Spinal cord (tissue), 10 donors: Measurements from ENCODE around the gene CYTH3. TPM values are rescaled to one million over a fixed set of nuclear protein-coding genes. Genes with fewer than 3 reads are reported as not detected.
"Not testable (repeated sequence)": the region's sequence is repeated elsewhere in the genome, so short reads cannot be mapped to it uniquely, and the experiment has no call there.

ENCODE experiments used
- DNase-seq, 6 donors: peaks; one replicate each; pipeline versions ENCODE4 v3.0.0 to v3.0.0-alpha.2; 2013 to 2015; ENCODE audit warnings: low spot score in 6 of 6, low read depth in 4 of 6
- H3K27ac ChIP-seq: one replicate; pipeline ENCODE4 v1.5.1; 2013; ENCODE audit warnings: low read depth, low read length, control low read depth
- H3K27me3 ChIP-seq: one replicate; pipeline ENCODE4 v1.6.1; 2013; ENCODE audit warnings: low read length; ENCODE audit not compliant: control insufficient read depth, insufficient read depth
- H3K36me3 ChIP-seq: one replicate; pipeline ENCODE4 v1.6.1; 2013; ENCODE audit warnings: low read length; ENCODE audit not compliant: control insufficient read depth, insufficient read depth
- H3K4me1 ChIP-seq: one replicate; pipeline ENCODE4 v1.6.1; 2013; ENCODE audit warnings: low read length; ENCODE audit not compliant: control insufficient read depth, insufficient read depth
- H3K4me3 ChIP-seq: one replicate; pipeline ENCODE4 v1.5.1; 2013; ENCODE audit warnings: low read depth, low read length, control low read depth
- H3K9me3 ChIP-seq: one replicate; pipeline ENCODE4 v1.6.1; 2013; ENCODE audit warnings: low read length; ENCODE audit not compliant: control insufficient read depth, insufficient read depth
- WGBS: methylation state at CpG from one replicate; pipeline ENCODE4 v1.1.5; 2013; ENCODE audit warnings: missing lambda C conversion rate; ENCODE audit not compliant: insufficient coverage; 5-methylcytosine and 5-hydroxymethylcytosine counted together
- polyA plus RNA-seq, 2 donors: library from polyadenylated mRNA; unstranded; fragments of 120-200 nt; gene quantifications; one replicate each; pipeline ENCODE4 v1.2.1, GENCODE V29; 2013; ENCODE audit not compliant: insufficient read length in 2 of 2
- total RNA-seq, 2 donors: library from RNA; depleted of rRNA in 1 of 2; stranded (reverse); fragments of 120-200 nt in 1 of 2; fragments of >200 nt in 1 of 2; gene quantifications; one replicate each; pipeline versions ENCODE4 v1.2.3 to v1.2.4, GENCODE V29; 2013 to 2014
- donor health status: healthy.

CYTH3 gene
- total and polyA plus RNA-seq, 4 donors: 24.8 to 41.9 (median 31.3) TPM

DNA sequence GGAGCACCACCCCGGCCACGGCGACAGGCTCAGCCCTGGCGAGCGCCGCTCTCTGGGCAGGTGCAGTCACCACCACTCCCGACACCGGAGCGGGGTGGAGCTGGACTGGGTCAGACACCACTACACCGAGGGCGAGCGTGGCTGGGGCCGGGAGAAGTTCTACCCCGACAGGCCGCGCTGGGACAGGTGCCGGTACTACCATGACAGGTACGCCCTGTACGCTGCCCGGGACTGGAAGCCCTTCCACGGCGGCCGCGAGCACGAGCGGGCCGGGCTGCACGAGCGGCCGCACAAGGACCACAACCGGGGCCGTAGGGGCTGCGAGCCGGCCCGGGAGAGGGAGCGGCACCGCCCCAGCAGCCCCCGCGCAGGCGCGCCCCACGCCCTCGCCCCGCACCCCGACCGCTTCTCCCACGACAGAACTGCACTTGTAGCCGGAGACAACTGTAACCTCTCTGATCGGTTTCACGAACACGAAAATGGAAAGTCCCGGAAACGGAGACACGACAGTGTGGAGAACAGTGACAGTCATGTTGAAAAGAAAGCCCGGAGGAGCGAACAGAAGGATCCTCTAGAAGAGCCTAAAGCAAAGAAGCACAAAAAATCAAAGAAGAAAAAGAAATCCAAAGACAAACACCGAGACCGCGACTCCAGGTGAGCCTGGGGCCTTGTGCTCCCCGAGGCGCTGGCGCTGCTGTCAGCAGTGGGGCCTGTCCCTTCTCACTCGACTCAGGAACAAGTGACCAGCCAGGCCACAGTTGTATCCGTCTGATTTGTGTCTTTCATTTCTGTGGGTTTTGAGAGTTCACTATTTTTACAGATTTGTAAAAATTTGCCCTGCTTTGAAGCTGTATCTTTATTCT, 117.7 kb downstream of the CYTH3 start:
- Histone ChIP-seq H3K9me3 (no peaks in the 10 kb centered on the region), H3K36me3 (peaks cover 94% of the 10 kb centered on the region), H3K4me1 (peaks cover 16% of the 10 kb centered on the region), H3K4me3 (no peak overlapping the region), H3K27me3 (no peaks in the 10 kb centered on the region), H3K27ac (no peak overlapping the region)
- DNase-seq: no peak
- WGBS: 93% methylated on average over 63 of the region's 64 CpGs

- H3K4me1 ChIP-seq: peaks cover 9% of the 10 kb centered on the region
- 82% methylated on average over 91 of the region's 91 CpGs for WGBS
- DNase-seq: no peak
- no peaks in the 10 kb centered on the region for H3K9me3 ChIP-seq
- no peak overlapping the region for H3K27ac ChIP-seq
- H3K4me3 ChIP-seq: no peak overlapping the region
- H3K27me3 ChIP-seq: no peaks in the 10 kb centered on the region
- H3K36me3 ChIP-seq: peaks cover 92% of the 10 kb centered on the region
Observed at GRCh38 chr7:6153646-6154541, 118.5 kb downstream of the CYTH3 start.

GRCh38 chr7:6151994-6152735, 120.3 kb downstream of the CYTH3 start:
- 92% methylated on average over 28 of the region's 29 CpGs for WGBS
- Histone ChIP-seq H3K4me1 (no peaks in the 10 kb centered on the region), H3K36me3 (peaks cover 92% of the 10 kb centered on the region), H3K4me3 (no peak overlapping the region), H3K27ac (no peak overlapping the region), H3K27me3 (no peaks in the 10 kb centered on the region), H3K9me3 (no peaks in the 10 kb centered on the region)
- DNase-seq: no peak

- not testable (repeated sequence) for H3K9me3 ChIP-seq, H3K27me3 ChIP-seq, H3K4me1 ChIP-seq, H3K27ac ChIP-seq, DNase-seq, H3K4me3 ChIP-seq
- H3K36me3 ChIP-seq: peaks cover 92% of the 10 kb centered on the region
- 85% methylated on average over 2 of the region's 12 CpGs for WGBS
Observed at GRCh38 chr7:6151527-6151926, 120.9 kb downstream of the CYTH3 start.

DNA sequence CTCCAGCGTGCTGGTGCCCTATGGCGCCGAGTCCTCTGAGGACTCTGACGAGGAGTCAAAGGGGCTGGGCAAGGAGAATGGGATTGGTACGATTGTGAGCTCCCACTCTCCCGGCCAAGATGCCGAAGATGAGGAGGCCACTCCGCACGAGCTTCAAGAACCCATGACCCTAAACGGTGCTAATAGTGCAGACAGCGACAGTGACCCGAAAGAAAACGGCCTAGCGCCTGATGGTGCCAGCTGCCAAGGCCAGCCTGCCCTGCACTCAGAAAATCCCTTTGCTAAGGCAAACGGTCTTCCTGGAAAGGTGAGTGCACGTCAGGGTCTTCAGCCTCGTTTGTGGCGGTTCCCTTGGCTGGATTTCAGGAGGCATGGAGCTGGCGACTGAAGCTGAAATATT, 122.4 kb downstream of the CYTH3 start:
- H3K27me3 ChIP-seq: no peaks in the 10 kb centered on the region
- no peaks in the 10 kb centered on the region for H3K4me1 ChIP-seq
- no peak overlapping the region for H3K27ac ChIP-seq
- no peak for DNase-seq
- H3K9me3 ChIP-seq: no peaks in the 10 kb centered on the region
- WGBS: 94% methylated on average over 18 of the region's 19 CpGs
- H3K36me3 ChIP-seq: peaks cover 90% of the 10 kb centered on the region
- no peak overlapping the region for H3K4me3 ChIP-seq

- H3K27ac ChIP-seq: no peak overlapping the region
- DNase-seq: no peak
- WGBS: 87% methylated on average over 16 of the region's 20 CpGs
Observed at GRCh38 chr7:6148724-6149360, 123.6 kb downstream of the CYTH3 start.

DNA sequence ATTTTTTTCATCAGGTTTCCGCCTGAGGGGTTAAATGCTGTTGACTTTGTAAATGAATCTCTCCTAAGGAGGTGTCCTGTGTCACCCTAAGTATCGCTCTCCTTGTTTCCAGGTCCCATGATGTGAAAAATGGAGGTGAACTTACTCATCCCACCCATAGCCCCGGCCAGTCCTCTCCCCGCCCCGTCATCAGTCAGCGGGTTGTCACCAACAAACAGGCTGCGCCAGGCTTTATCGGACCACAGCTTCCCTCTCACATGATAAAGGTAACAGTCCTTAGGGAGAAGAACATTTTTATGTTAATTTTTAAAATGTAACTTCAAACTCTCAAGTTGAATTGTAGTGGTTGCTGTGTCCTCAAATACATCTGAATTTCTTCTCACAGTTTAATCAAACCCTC, 124.8 kb downstream of the CYTH3 start:
- no peaks in the 10 kb centered on the region for H3K4me1 ChIP-seq
- no peak overlapping the region for H3K4me3 ChIP-seq
- peaks cover 82% of the 10 kb centered on the region for H3K36me3 ChIP-seq
- DNase-seq: no peak
- H3K27me3 ChIP-seq: no peaks in the 10 kb centered on the region
- no CpG with 5 or more reads among the region's 8 CpGs for WGBS
- H3K27ac ChIP-seq: no peak overlapping the region
- H3K9me3 ChIP-seq: no peaks in the 10 kb centered on the region

More at GRCh38 chr7:6148724-6149360, 123.6 kb downstream of the CYTH3 start:
- Histone ChIP-seq H3K4me3 (no peak overlapping the region), H3K4me1 (no peaks in the 10 kb centered on the region), H3K36me3 (peaks cover 86% of the 10 kb centered on the region), H3K9me3 (no peaks in the 10 kb centered on the region), H3K27me3 (no peaks in the 10 kb centered on the region)

DNA sequence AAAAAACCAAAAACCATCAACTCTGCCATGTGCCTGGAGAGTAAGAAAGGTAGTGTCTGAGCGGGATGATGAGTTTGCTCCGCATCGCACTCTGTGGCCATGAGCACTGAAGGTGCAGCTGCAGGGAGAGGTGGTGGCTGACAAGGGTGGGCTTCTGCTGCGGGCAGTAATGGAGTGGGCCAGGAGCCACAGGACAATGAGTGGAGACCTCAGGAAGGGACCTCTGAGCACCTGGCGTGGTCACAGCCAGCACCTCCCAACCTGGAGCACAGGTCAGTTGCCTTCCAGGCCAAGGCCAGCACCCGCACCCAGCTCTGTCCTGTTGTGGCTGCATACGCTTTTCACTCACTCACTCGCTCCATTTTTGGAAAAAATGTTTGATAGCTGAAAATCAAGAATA, 125.8 kb downstream of the CYTH3 start:
- Histone ChIP-seq H3K36me3 (peaks cover 81% of the 10 kb centered on the region), H3K27me3 (no peaks in the 10 kb centered on the region), H3K27ac (no peak overlapping the region), H3K4me3 (no peak overlapping the region), H3K9me3 (no peaks in the 10 kb centered on the region), H3K4me1 (no peaks in the 10 kb centered on the region)
- 98% methylated on average over 5 of the region's 8 CpGs for WGBS
- DNase-seq: no peak

GRCh38 chr7:6143997-6144396, 128.4 kb downstream of the CYTH3 start:
- WGBS: no CpG with 5 or more reads among the region's 8 CpGs
- Histone ChIP-seq H3K36me3 (peaks cover 77% of the 10 kb centered on the region), H3K4me3 (no peak overlapping the region)

More at GRCh38 chr7:6143997-6144396, 128.4 kb downstream of the CYTH3 start:
- DNase-seq: no peak
- Histone ChIP-seq H3K27ac (no peak overlapping the region), H3K27me3 (no peaks in the 10 kb centered on the region), H3K9me3 (no peaks in the 10 kb centered on the region), H3K4me1 (no peaks in the 10 kb centered on the region)
